Esophagus squamous epithelium (tissue), 5 donors: ENCODE data around the gene SMOC2. TPM values are rescaled to one million over a fixed set of nuclear protein-coding genes. Genes with fewer than 3 reads are reported as not detected.

ENCODE experiments used
- DNase-seq: peaks from one replicate; lab custom pipeline; 2025; lab: John Stamatoyannopoulos, UW
- H3K27ac ChIP-seq, 4 donors: fragments of 200-600 bp; sonication (generic); one replicate each; pipeline ENCODE4 v1.5.1; 2016 to 2019; ENCODE audit warnings: mild to moderate bottlenecking in 1 of 4
- H3K27me3 ChIP-seq, 4 donors: fragments of 200-600 bp; sonication (generic); 1 replicate in 3 of 4; 2 replicates in 1 of 4; pipeline versions ENCODE4 v1.5.1 to v1.6.0; 2017 to 2021; ENCODE audit warnings: antibody characterized with exemption in 1 of 4
- H3K36me3 ChIP-seq, 3 donors: fragments of 200-600 bp; sonication (generic); one replicate each; pipeline ENCODE4 v1.5.1; 2016 to 2019
- H3K4me1 ChIP-seq, 3 donors: fragments of 200-600 bp; sonication (generic); one replicate each; pipeline ENCODE4 v1.5.1; 2017 to 2019
- H3K4me3 ChIP-seq, 4 donors: fragments of 200-600 bp; sonication (generic); 1 replicate in 3 of 4; 2 replicates in 1 of 4; pipeline ENCODE4 v1.5.1; 2016 to 2019; ENCODE audit warnings: mild to moderate bottlenecking in 2 of 4, moderate library complexity in 1 of 4
- H3K9me3 ChIP-seq, 3 donors: fragments of 200-600 bp; sonication (generic); one replicate each; pipeline ENCODE4 v1.5.1; 2016 to 2019
- POLR2A ChIP-seq, 4 donors: fragments of 450-650 bp; IDR thresholded peaks; one replicate each; pipeline ENCODE4 v1.6.1; 2017; ENCODE audit warnings: antibody characterized with exemption in 4 of 4, mild to moderate bottlenecking in 4 of 4, moderate library complexity in 3 of 4
- whole genome bisulfite sequencing, 2 donors: methylation state at CpG; one replicate each; pipeline ENCODE4 v1.1.5; 2018; 5-methylcytosine and 5-hydroxymethylcytosine counted together
- intact Hi-C: fragments of 100-400 bp; cut with DNase I; formaldehyde crosslinking; loops from one replicate; pipeline ENCODE4 v1.15.0; 2022
- total RNA-seq, 4 donors: library from RNA; depleted of rRNA; stranded (reverse); fragments of >200 nt; gene quantifications; one replicate each; pipeline ENCODE4 v1.1.0, GENCODE V29; 2016
- TF ChIP-seq, protein P1 (sequence below), 6 experiments: fragments of 450-650 bp in 4 of 6; fragments of 200-600 bp in 2 of 6; sonication (generic) in 2 of 6; IDR thresholded peaks; one replicate each; pipeline ENCODE4 v1.5.1; 2016 to 2019; ENCODE audit warnings: antibody characterized with exemption in 6 of 6, mild to moderate bottlenecking in 4 of 6, moderate library complexity in 4 of 6
- donor health status: DM: yes; HTN: yes; CAD: no.

Gene SMOC2
- total RNA-seq, 4 donors from 2014 or later, result 1.9 to 35.5 (median 7.1) TPM

DNA sequence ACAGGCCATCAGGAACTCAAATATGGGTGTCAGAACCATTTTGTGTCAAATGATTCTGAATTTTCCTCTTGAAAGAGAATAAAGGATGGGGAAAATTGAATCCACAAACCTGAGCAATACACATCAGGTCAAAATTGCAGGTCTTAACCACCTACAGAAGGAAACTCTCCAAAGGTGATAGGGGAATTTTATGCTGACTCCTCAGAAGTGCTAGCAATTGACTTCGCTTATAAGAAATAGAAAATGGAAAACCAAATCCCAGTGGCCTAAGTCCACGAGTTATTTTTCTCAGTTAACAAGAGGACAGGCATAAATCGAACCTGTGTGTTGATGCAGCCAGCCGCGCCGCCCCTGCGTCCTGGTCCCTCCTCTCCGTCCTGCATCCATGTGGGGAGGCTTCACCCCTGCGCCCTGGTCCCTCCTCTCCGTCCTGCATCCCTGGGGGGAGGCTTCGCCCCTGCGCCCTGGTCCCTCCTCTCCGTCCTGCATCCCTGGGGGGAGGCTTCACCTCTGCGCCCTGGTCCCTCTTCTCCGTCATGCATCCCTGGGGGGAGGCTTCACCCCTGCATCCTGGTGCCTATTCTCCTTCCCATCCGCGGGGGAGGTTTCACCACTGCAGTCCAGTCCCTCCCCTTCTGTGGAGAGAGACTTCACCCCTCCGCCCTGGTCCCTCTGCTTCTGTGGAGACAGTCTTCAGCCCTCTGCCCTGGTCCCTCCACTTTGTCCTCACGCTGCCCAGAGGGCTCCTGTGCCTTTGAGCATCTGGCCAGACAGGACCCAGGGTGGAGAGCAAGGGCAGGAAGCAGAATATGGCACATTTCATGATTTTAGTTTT, 230.3 kb downstream of the SMOC2 start:
- no peak overlapping the region for H3K4me3 ChIP-seq
- H3K9me3 ChIP-seq, result no peaks in the 10 kb centered on the region
- 85% methylated on average over 16 to 17 of the region's 19 CpGs for WGBS, 2 donors
- peaks cover 0 to 17% (median 4%) of the 10 kb centered on the region in 3 donors for H3K4me1 ChIP-seq
- no peak for TF ChIP-seq POLR2A (IDR thresholded peaks at IDR 0.05)
- TF ChIP-seq, protein P1, sequence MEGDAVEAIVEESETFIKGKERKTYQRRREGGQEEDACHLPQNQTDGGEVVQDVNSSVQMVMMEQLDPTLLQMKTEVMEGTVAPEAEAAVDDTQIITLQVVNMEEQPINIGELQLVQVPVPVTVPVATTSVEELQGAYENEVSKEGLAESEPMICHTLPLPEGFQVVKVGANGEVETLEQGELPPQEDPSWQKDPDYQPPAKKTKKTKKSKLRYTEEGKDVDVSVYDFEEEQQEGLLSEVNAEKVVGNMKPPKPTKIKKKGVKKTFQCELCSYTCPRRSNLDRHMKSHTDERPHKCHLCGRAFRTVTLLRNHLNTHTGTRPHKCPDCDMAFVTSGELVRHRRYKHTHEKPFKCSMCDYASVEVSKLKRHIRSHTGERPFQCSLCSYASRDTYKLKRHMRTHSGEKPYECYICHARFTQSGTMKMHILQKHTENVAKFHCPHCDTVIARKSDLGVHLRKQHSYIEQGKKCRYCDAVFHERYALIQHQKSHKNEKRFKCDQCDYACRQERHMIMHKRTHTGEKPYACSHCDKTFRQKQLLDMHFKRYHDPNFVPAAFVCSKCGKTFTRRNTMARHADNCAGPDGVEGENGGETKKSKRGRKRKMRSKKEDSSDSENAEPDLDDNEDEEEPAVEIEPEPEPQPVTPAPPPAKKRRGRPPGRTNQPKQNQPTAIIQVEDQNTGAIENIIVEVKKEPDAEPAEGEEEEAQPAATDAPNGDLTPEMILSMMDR (IDR thresholded peaks at IDR 0.05), result no peak
- intact Hi-C loops, result no loop called here
- H3K27me3 ChIP-seq, result no peaks in the 10 kb centered on the region
- DNase-seq, result no peak
- no peak overlapping the region for H3K27ac ChIP-seq
- no peaks in the 10 kb centered on the region for H3K36me3 ChIP-seq

GRCh38 chr6:168671863-168672546, 231.0 kb downstream of the SMOC2 start:
- no peaks in the 10 kb centered on the region for H3K36me3 ChIP-seq
- no peak overlapping the region for H3K4me3 ChIP-seq
- WGBS, 2 donors, result 73 to 78% methylated on average over 9 to 10 of the region's 10 CpGs
- H3K27ac ChIP-seq, result no peak overlapping the region
- intact Hi-C loops, result no loop called here
- no peaks in the 10 kb centered on the region for H3K9me3 ChIP-seq
- TF ChIP-seq, protein P1 (IDR thresholded peaks at IDR 0.05), result no peak
- no peak for TF ChIP-seq POLR2A (IDR thresholded peaks at IDR 0.05)
- no peaks in the 10 kb centered on the region for H3K27me3 ChIP-seq
- DNase-seq, result no peak
- peaks cover 0 to 9% (median 4%) of the 10 kb centered on the region in 3 donors for H3K4me1 ChIP-seq

- TF ChIP-seq POLR2A (IDR thresholded peaks at IDR 0.05), result no peak
- TF ChIP-seq, protein P1 (IDR thresholded peaks at IDR 0.05), result no peak
- Histone ChIP-seq H3K9me3 (no peaks in the 10 kb centered on the region), H3K27me3 (no peaks in the 10 kb centered on the region), H3K36me3 (no peaks in the 10 kb centered on the region), H3K4me3 (no peak overlapping the region), H3K4me1 (peaks cover 0 to 11% (median 0%) of the 10 kb centered on the region in 3 donors), H3K27ac (no peak overlapping the region)
- intact Hi-C loops, result no loop called here
- WGBS, 2 donors, result 82 to 84% methylated on average over 4 to 7 of the region's 7 CpGs
- no peak for DNase-seq
Measured at GRCh38 chr6:168674595-168674994, 233.6 kb downstream of the SMOC2 start.

GRCh38 chr6:168675375-168675774, 234.4 kb downstream of the SMOC2 start:
- H3K4me3 ChIP-seq, result no peak overlapping the region
- TF ChIP-seq, protein P1 (IDR thresholded peaks at IDR 0.05), result no peak
- no peaks in the 10 kb centered on the region for H3K9me3 ChIP-seq
- no peak for DNase-seq
- WGBS, 2 donors, result 72 to 76% methylated on average over 11 of the region's 11 CpGs
- intact Hi-C loops, result no loop called here
- H3K27ac ChIP-seq, result no peak overlapping the region
- no peaks in the 10 kb centered on the region for H3K27me3 ChIP-seq
- peaks cover 0 to 11% (median 0%) of the 10 kb centered on the region in 3 donors for H3K4me1 ChIP-seq
- H3K36me3 ChIP-seq, result no peaks in the 10 kb centered on the region
